ENCODE measurements around the gene AP1S1. TPM values are rescaled to one million over a fixed set of nuclear protein-coding genes. Genes with fewer than 3 reads are reported as not detected.

AP1S1 gene
- total and polyA plus RNA-seq, 2 donors (not counting 1 experiment from before 2014, with no cell fraction given): 10.3 to 16.3 TPM

GRCh38 chr7:101128040-101128834, 26.0 kb upstream of the AP1S1 start:
- Mint-ChIP-seq H3K4me1 (peaks cover 34% of the 10 kb centered on the region), H3K27me3 (peaks cover 38% of the 10 kb centered on the region), H3K9me3 (ENCODE audit: insufficient read depth) (no peaks in the 10 kb centered on the region), H3K27ac (no peak overlapping the region), H3K4me3 (no peak overlapping the region)
- ATAC-seq (ENCODE audit: low read depth) (no peak), DNase-seq (no peak)
- H3K4me1 ChIP-seq (ENCODE audit: control insufficient read depth in 2 of 2, insufficient read depth in 2 of 2, low read length in 2 of 2): peaks cover 14 to 15% of the 10 kb centered on the region in 2 donors
- peaks cover 0 to 7% (median 0%) of the 10 kb centered on the region in 3 donors for H3K9me3 ChIP-seq (ENCODE audit: control extremely low read depth in 1 of 3, control insufficient read depth in 2 of 3, insufficient read depth in 1 of 3, low read length in 2 of 3)
- intact Hi-C loops (cut with micrococcal nuclease): loop anchor here (5.0 kb wide), 1 partner anchor 51 kb away; no protein-coding TSS in a partner anchor
- CTCF ChIA-PET: interaction anchor here (0.8 to 1.6 kb wide), 2 partner anchors 8 to 10 kb away, joined by 3 read pairs; no protein-coding TSS in a partner anchor
- H4K20me1 ChIP-seq (ENCODE audit: control insufficient read depth, insufficient read depth, low read length, poor library complexity, severe bottlenecking): no peaks in the 10 kb centered on the region
- no peaks in the 10 kb centered on the region for H3K79me2 ChIP-seq (ENCODE audit: control insufficient read depth, insufficient read depth, low read length)
- 57% methylated on average over 11 of the region's 14 CpGs for WGBS (ENCODE audit: insufficient coverage)
- H3K4me2 ChIP-seq (replicated peaks; ENCODE audit: low read depth, low read length, poor library complexity, severe bottlenecking): no peak overlapping the region
- H3K9ac ChIP-seq (ENCODE audit: low read length): no peak overlapping the region
- H2AFZ ChIP-seq (ENCODE audit: insufficient read depth, low read depth, low read length, poor library complexity, severe bottlenecking): no peak overlapping the region
- no peaks in the 10 kb centered on the region for H3K36me3 ChIP-seq (replicated peaks in 1 of 2; ENCODE audit: control extremely low read depth in 1 of 2, control insufficient read depth in 1 of 2, extremely low read depth in 1 of 2, insufficient read depth in 2 of 2, low read length in 1 of 2)
- peaks cover 0 to 22% (median 7%) of the 10 kb centered on the region in 4 experiments for H3K27me3 ChIP-seq (replicated peaks in 1 of 4; ENCODE audit: control extremely low read depth in 1 of 4, control insufficient read depth in 3 of 4, insufficient read depth in 4 of 4, low read length in 3 of 4)
- H3K4me3 ChIP-seq (ENCODE audit: control extremely low read depth in 1 of 5, extremely low read depth in 1 of 5, insufficient read depth in 1 of 5, low read depth in 2 of 5, low read length in 4 of 5): no peak overlapping the region
- TF ChIP-seq EZH2 (IDR thresholded peaks at IDR 0.05; ENCODE audit: borderline replicate concordance, insufficient read depth, low read depth, low read length, poor library complexity, severe bottlenecking) (no peak), CTCF (IDR thresholded peaks at IDR 0.05) (no peak)
- H3K27ac ChIP-seq (ENCODE audit: low read length in 2 of 2): no peak overlapping the region
- POLR2A ChIA-PET: no interaction called here

GRCh38 chr7:101129603-101130117, 24.6 kb upstream of the AP1S1 start:
- no peak overlapping the region for H3K9ac ChIP-seq (ENCODE audit: low read length)
- 71% methylated on average over 1 of the region's 3 CpGs for WGBS (ENCODE audit: insufficient coverage)
- intact Hi-C loops (cut with micrococcal nuclease): loop anchor here (5.0 kb wide), 1 partner anchor 52 kb away; no protein-coding TSS in a partner anchor
- Mint-ChIP-seq H3K9me3 (ENCODE audit: insufficient read depth) (no peaks in the 10 kb centered on the region), H3K27ac (no peak overlapping the region), H3K4me3 (no peak overlapping the region), H3K4me1 (peaks cover 30% of the 10 kb centered on the region), H3K27me3 (peaks cover 44% of the 10 kb centered on the region)
- TF ChIP-seq CTCF (IDR thresholded peaks at IDR 0.05): no peak
- no peak for TF ChIP-seq EZH2 (IDR thresholded peaks at IDR 0.05; ENCODE audit: borderline replicate concordance, insufficient read depth, low read depth, low read length, poor library complexity, severe bottlenecking)
- H3K9me3 ChIP-seq (ENCODE audit: control extremely low read depth in 1 of 3, control insufficient read depth in 2 of 3, insufficient read depth in 1 of 3, low read length in 2 of 3): peaks cover 0 to 7% (median 0%) of the 10 kb centered on the region in 3 donors
- H3K27me3 ChIP-seq (replicated peaks in 1 of 4; ENCODE audit: control extremely low read depth in 1 of 4, control insufficient read depth in 3 of 4, insufficient read depth in 4 of 4, low read length in 3 of 4): peaks cover 0 to 20% (median 6%) of the 10 kb centered on the region in 4 experiments
- ATAC-seq (ENCODE audit: low read depth) (no peak), DNase-seq (no peak)
- H4K20me1 ChIP-seq (ENCODE audit: control insufficient read depth, insufficient read depth, low read length, poor library complexity, severe bottlenecking): no peaks in the 10 kb centered on the region
- no peak overlapping the region for H3K4me3 ChIP-seq (ENCODE audit: control extremely low read depth in 1 of 5, extremely low read depth in 1 of 5, insufficient read depth in 1 of 5, low read depth in 2 of 5, low read length in 4 of 5)
- H3K4me2 ChIP-seq (replicated peaks; ENCODE audit: low read depth, low read length, poor library complexity, severe bottlenecking): no peak overlapping the region
- H3K27ac ChIP-seq (ENCODE audit: low read length in 2 of 2): no peak overlapping the region
- ChIA-PET CTCF (interaction anchor here (1.1 kb wide), 1 partner anchor 14 kb away, joined by 5 read pairs; no protein-coding TSS in a partner anchor), POLR2A (no interaction called here)
- peaks cover 14 to 15% of the 10 kb centered on the region in 2 donors for H3K4me1 ChIP-seq (ENCODE audit: control insufficient read depth in 2 of 2, insufficient read depth in 2 of 2, low read length in 2 of 2)
- H3K36me3 ChIP-seq (replicated peaks in 1 of 2; ENCODE audit: control extremely low read depth in 1 of 2, control insufficient read depth in 1 of 2, extremely low read depth in 1 of 2, insufficient read depth in 2 of 2, low read length in 1 of 2): no peaks in the 10 kb centered on the region
- H3K79me2 ChIP-seq (ENCODE audit: control insufficient read depth, insufficient read depth, low read length): no peaks in the 10 kb centered on the region
- no peak overlapping the region for H2AFZ ChIP-seq (ENCODE audit: insufficient read depth, low read depth, low read length, poor library complexity, severe bottlenecking)
